ENCODE results near the gene WDSUB1.

Gene WDSUB1

GRCh38 chr2:159192371-159192918 is 94.1 kb downstream of the WDSUB1 start:
- DNase-seq, result no peak

GRCh38 chr2:159188449-159188848 is 98.1 kb downstream of the WDSUB1 start:
- DNase-seq, result no peak

- no peak for DNase-seq
These were observed 99.4 kb downstream of the WDSUB1 start for GRCh38 chr2:159187106-159187505.

GRCh38 chr2:159186462-159186861 is 100.0 kb downstream of the WDSUB1 start:
- no peak for DNase-seq
